Inflammatory macrophage treated with lipopolysaccharide for 1 hour (primary cell): Measurements from ENCODE around the gene NR5A1.
A peak's percentile ranks its signal among the peaks of the same experiment; 100 is the strongest.

Experiments
- DNase-seq, 2 donors: peaks; one replicate each; pipeline ENCODE4 v3.0.0-alpha.2; 2020 to 2022

Gene NR5A1

DNA sequence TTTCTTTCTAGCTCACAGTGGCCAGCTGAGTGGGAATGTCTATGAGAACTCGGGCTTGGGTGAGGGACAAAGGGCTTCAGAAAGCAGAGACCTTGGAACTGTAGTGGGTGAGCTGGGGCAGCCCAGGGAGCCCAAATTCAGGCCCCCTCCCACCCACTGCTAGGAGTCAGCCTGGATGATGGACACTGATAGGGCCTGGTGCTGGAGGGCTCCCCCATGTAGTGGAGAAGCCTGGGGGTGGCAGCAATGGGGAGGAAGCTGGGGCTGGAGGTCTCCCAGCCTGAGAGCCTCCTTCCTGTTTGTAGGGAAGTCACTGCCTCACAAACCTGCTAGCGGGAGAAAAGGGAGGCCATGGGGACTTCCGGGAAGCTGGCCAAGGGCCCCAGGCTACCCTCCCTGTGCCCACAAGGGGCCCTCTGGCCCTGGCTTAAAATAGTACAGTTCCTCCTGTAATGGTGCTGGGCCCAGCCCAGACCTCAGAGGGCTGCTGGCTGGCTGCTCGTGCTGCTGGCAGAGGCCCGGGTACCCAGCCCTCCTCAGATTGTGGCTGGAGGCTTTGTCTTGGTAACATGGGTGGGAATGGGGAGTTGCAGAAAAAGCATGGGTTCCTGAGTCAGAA lies 6.3 kb upstream of the NR5A1 start:
- no peak for DNase-seq

DNA sequence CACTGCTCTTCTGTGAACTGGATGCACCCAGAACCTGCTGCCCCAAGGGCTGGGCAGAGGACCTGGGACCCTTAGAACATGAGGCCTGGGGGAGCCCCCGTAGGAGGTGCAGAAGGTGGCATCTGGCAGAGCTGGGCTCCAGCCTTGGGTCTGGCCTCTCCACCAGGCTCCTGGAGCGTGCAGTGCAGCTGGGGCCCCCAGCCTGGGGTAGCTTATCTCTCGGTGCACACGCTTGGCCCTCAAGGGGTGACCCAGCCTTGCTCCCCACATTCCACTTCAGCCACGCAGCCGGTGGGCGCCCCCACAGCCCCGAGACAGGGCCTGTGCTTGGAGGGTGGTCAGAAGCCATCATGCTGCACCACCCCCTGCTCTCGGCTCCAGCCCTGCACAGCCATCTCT lies 5.6 kb upstream of the NR5A1 start:
- DNase-seq, result no peak

DNA sequence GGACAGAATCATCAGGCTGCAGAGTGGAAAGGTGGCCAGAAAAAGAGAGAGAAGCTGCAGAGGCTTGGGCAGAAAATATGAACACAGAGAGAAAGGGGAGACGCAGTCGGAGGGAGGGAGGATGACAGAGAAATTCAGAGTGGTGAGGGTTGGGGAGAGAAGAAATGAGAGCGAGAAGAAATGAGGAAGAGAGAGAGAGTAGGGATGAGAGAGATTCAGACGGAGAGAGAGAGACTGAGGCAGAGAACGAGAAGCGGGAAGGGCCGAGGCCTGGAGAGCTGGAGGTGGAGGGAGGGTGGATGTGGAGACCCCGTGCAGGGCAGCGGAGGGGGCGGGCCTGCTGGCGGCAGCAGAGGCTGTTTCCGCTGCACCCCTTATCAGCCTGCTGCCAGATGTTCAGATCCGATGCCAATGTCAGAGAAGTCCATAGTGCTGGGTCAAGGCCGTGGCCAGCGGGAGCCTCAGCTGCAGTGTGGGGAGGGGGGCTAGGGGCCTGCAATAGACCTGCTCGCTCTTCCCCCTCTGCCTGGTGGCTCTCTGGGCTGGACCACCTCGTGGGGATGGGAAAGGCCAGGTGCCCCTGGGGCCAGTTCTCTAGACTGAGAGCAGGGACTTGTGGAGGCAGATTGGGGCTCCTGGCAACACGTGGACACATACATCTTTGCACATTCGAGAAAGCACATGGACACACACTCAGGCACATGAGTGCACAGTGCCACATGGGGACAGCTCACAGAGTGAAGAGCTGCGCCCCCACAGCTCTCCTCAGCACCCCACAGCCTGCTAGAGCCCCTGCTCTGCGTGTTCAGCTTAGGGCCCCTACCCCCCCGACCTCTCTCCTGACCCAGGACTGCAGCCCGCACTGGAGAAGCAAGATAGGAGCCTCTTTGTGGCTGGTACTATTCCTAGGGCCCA lies 4.9 kb upstream of the NR5A1 start:
- no peak for DNase-seq

GRCh38 chr9:124511426-124511840 lies 4.2 kb upstream of the NR5A1 start:
- DNase-seq, result no peak

GRCh38 chr9:124510650-124511425 lies 3.6 kb upstream of the NR5A1 start:
- DNase-seq, result no peak

DNA sequence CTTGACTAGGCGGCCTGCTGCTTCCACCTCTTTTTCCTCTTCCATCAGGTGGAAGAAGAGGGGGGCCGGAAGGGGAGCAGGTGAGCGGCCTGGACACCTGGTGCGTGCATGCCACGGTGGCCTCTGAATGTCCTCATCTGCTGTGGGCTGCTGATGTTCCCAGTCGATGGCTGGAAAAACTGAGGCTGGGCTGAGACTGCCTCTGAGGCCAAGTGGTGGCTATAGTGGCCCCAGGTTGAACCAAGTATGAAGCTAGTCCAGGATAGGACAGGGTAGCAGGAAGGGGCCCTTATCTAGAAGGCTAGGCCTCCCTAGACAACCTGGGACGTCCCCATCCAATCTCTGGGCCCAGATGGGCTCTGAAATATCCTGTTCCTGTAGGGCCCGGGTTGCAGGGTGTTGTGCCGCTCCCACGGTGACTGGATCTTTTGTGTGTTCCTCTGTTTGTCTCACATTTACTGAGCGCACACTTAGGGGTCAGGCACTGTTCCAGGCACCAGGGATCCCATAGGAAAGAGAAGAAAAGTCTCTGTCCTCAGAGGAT lies 753 bp upstream of the NR5A1 start:
- no peak for DNase-seq

GRCh38 chr9:124506433-124506832 lies 766 bp downstream of the NR5A1 start:
- no peak for DNase-seq

GRCh38 chr9:124505901-124506346 lies 1.3 kb downstream of the NR5A1 start:
- no peak for DNase-seq

DNA sequence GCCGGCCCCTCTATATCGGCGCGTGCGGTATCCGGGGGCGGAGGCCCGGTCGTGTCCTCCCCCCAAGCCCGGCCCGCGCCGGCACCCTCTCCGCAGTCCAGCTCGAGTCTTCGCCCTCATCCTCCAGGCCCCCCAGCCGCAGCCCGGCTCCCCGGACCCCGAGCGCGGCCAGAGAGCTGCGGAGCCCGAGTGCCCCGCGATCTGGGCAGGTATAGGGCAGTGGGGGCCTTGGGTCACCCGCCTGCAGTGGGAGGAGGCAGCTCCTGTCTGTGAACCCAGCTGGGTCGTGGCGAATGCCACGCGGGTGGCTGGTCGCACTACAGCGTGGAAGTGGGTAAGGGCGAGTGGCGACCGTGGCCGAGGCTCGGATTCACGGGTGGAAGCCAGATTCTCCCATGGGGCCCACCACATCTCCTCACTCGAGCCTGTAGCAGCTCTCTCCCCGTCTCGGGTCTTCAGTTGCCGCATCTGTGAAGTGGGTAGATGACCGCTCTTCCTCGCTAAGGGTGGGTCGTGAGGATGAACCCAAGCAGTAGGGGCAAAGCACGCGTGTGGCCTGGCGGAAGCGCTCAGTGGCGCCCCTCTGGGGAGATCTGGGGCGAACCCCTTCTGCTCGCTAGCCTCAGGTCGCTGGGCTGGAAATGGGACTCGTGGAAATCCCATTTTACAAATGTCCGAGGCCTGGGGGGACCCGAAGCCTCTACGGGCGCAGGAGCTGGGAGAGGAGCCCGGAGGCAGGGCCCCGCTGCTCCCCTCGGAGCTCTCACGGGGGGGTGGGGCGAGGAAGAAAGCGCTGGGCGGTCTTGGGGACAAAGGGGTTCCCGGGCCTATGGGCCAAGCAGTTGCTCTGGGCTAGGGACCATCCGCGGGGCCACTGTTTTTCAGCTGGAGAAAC lies 1.9 kb downstream of the NR5A1 start:
- DNase-seq, result no peak

- DNase-seq, result no peak
Measured at GRCh38 chr9:124504530-124505005, 2.6 kb downstream of the NR5A1 start.

GRCh38 chr9:124503713-124504529 lies 3.3 kb downstream of the NR5A1 start:
- DNase-seq, result no peak

DNA sequence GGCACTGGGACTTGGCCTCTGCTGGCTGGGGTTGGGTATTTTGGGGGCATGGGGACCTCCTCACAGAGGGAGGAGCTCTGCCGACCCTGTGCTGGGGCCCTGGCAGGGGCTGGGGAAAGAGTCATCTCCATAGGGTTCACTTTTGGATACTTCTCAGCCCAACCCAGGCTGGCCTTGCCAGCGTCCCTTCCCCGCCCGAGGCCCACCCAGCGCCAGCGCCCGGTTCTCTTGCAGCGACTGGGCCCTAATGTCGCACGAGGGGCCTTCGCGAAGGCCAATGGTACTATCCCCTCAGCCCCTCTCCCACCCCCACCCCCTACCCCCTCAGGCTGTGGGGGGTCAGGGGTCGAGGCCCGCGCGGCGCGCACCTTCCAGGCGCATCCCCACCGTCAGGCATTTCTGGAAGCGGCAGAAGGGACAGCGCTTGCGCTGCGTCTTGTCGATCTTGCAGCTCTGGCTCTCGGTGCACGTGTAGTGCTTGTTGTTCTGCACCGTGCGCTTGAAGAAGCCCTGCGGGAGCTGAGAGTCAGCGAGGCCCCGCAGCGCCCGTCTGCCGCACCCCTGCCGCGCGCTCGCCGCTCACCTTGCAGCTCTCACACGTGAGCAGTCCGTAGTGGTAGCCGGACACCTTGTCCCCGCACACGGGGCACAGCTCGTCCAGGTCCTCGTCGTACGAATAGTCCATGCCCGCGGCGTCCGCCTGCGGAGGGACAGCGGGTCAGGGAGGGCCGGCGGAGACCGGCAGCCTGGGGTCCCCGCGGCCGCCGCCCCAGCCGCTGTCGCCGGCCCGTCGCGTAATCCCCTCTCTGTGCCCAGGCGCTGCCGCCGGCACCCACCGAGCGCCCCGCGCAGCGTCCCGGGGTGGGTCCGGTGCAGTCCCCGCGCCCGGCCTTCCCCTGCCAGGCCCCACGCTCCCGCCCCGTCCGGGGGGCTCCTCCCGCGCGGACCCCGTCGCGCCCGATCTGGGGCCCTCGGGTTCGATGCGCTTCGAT lies 4.2 kb downstream of the NR5A1 start:
- no peak for DNase-seq

- DNase-seq, result no peak
Measured at GRCh38 chr9:124501771-124502320, 5.4 kb downstream of the NR5A1 start.

DNA sequence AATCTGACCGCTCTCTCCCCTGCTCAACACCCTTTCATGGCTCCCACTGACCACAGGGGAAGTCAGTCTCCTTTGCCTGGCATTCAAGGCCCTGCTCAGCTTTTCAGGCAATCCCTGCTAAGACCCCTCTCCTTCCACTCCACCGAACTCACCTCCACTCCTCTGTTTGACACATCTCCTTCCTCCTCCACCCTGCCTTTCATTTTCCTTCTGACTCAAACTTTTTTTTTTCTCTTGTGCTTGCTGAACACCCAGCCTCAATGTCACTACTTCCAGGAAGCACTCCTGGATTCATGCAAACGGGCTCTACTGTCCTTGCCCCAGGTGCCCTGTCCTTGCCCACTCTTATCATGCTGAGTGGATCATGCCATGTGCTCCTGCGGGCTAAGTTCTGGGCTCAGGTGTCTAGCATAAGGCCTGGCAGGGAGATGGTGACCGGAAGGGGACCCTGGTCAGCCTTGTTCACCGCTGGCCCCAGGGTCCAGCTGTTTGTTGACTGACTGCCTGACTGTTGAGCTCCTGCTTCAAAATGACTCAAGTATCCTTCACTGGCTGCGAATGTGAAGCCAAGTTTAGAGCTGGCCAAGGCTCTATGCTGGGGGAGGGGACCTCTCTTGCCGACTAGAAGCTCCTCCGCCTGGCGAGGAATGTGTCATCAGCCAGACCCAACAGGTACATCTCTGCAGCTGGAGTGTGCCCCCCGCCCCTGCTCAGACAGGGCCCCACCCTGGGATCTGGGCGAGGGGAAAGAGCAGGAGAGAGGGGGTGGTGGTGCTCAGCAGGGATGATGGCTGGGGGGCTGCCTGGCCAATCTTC lies 6.2 kb downstream of the NR5A1 start:
- no peak for DNase-seq

DNA sequence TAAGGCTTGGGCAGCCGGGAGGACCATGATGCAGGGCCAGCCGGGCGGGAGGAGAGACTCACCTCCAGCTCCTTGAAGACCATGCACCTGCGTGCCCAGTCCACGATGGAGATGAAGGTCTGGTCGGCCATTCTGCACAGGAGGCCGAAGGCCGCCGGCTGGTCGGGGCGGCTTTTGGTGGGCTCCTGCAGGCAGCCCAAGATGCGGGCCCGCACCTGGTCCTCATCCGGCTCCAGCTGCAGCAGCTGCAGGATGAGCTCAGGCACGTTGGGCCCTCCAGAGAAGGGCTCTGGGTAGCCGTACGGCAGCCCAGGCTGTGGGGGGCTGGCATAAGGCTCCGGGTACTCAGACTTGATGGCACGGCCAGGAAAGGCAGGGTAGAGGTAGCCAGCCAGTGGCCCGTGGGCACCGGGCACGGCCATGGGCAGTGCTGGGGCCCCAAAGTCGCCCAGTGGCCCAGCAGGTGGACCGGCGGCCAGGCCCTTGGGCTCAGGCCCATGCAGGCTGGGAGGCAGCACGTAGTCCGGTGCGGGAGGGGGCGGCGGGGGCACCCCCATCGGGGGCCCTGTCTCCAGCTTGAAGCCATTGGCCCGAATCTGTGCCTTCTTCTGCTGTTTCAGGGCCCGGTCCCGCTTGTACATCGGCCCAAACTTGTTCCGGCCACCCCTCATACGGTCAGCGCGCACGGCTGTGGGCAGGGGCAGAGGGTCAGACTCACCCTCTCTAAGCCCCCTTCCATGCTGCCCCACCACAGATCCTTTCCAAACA lies 7.0 kb downstream of the NR5A1 start:
- DNase-seq, result no peak

- DNase-seq, result peak; percentile 9 to 68
Measured at GRCh38 chr9:124499216-124499615, 8.0 kb downstream of the NR5A1 start.

- DNase-seq, result no peak
Measured at GRCh38 chr9:124498499-124499146, 8.6 kb downstream of the NR5A1 start.
